DND-41 (cell line): ENCODE results near the gene GALNT18.

ENCODE experiments used
- ATAC-seq: fragments of 200-7000 bp; cut with Tn5 transposase; 3 replicates; pipeline ENCODE4 v1.9.1; 2021; ENCODE audit warnings: low read depth; ENCODE audit not compliant: insufficient read depth
- DNase-seq: peaks from one replicate; pipeline ENCODE4 v3.0.0-alpha.2; 2020
- H2AFZ ChIP-seq: 2 replicates; pipeline ENCODE4 v1.6.0; 2012; ENCODE audit warnings: low read depth, low read length
- H3K27ac ChIP-seq: 2 replicates; pipeline ENCODE4 v1.5.1; 2012; ENCODE audit warnings: low read length, inconsistent platforms
- H3K27me3 ChIP-seq: fragments of 200-600 bp; sonication (generic); 2 replicates; pipeline ENCODE4 v1.6.0; 2012; ENCODE audit warnings: low read length, mild to moderate bottlenecking, inconsistent platforms; ENCODE audit not compliant: insufficient read depth, poor library complexity
- H3K36me3 ChIP-seq: 2 replicates; pipeline ENCODE4 v1.5.1; 2012; ENCODE audit warnings: low read length, inconsistent platforms; ENCODE audit not compliant: insufficient read depth
- H3K4me1 ChIP-seq: 2 replicates; pipeline ENCODE4 v1.5.1; 2012; ENCODE audit warnings: mild to moderate bottlenecking, low read length; ENCODE audit not compliant: insufficient read depth
- H3K4me2 ChIP-seq: 2 replicates; pipeline ENCODE4 v1.6.0; 2012; ENCODE audit warnings: mild to moderate bottlenecking, moderate library complexity, low read length, inconsistent platforms; ENCODE audit not compliant: insufficient read depth
- H3K4me3 ChIP-seq, 2 experiments: fragments of 200-600 bp in 1 of 2; shearing (Covaris generic) in 1 of 2; 2 replicates each; pipeline ENCODE4 v1.5.1; 2012 to 2016; ENCODE audit warnings: inconsistent platforms in 2 of 2, low read length in 2 of 2, mild to moderate bottlenecking in 2 of 2, low read depth in 1 of 2, moderate library complexity in 1 of 2
- H3K79me2 ChIP-seq: 2 replicates; pipeline ENCODE4 v1.6.0; 2012; ENCODE audit warnings: low read length, inconsistent platforms; ENCODE audit not compliant: insufficient read depth
- H3K9ac ChIP-seq: 2 replicates; pipeline ENCODE4 v1.6.0; 2012; ENCODE audit warnings: low read depth, mild to moderate bottlenecking, inconsistent platforms, low read length, moderate library complexity
- H3K9me3 ChIP-seq: 2 replicates; pipeline ENCODE4 v1.5.1; 2012; ENCODE audit warnings: low read length, moderate library complexity, mild to moderate bottlenecking, inconsistent platforms; ENCODE audit not compliant: insufficient read depth, severe bottlenecking
- H4K20me1 ChIP-seq: 2 replicates; pipeline ENCODE4 v1.6.0; 2012; ENCODE audit warnings: low read length; ENCODE audit not compliant: insufficient read depth
- EZH2 ChIP-seq: IDR thresholded peaks from 3 replicates; pipeline ENCODE4 v1.6.1; 2012; ENCODE audit warnings: borderline replicate concordance, low read depth, mild to moderate bottlenecking, moderate library complexity, low read length, inconsistent platforms; ENCODE audit not compliant: severe bottlenecking
- TF ChIP-seq, protein P1 (sequence below): IDR thresholded peaks from 2 replicates; pipeline ENCODE4 v1.5.1; 2012; ENCODE audit warnings: borderline replicate concordance, low read length, moderate library complexity, mild to moderate bottlenecking; ENCODE audit not compliant: poor library complexity, severe bottlenecking; ENCODE audit errors: extremely low read depth

Gene GALNT18

DNA sequence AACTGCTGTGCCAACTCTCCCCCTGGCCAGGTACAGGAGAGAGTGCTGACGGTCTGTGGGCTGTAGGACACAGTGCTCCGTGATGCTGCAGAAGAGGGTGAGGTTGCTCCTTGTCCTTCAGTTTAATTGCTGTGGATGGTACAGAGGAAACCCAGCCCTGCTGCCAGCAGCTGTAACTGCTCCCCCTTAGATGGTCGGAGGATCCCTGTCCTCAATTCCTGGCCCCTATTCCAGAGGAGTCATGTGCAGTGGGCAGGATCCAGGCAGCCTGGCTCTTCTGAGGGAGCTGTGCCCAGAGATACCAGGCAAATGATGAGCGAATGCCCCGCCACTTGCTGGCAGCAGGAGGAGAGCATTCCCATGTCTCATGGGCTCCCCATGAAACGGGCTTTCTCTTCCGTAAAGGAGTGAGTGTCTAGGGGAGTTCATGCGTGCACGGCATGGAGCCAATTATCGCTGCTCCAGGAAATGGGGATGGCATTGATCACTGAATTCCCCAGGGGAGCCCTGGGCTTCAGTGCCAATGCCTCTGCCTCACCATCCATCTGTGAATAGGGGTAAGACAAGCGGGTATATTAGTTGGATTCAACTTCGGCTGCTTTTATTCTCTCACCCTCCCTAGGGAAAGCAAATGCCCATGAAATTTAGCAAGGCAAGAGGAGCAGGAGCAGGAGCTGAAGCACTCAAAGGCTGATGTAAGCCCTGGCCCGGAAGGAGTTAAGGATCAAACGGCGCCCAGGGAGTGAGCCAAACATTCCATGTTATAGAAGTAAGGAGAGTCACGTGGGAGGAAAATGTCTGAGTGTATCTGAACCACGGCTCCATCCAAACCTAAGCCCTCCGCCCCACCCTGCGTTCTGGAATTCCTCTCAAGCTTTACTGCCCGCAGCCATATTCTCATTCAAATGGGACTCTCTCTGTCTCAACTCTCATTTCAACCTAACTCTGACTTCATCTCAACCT, 217.8 kb downstream of the GALNT18 start:
- H3K4me1 ChIP-seq = no peaks in the 10 kb centered on the region
- no peak overlapping the region for H3K27ac ChIP-seq
- no peaks in the 10 kb centered on the region for H3K36me3 ChIP-seq
- no peak for ATAC-seq
- no peak overlapping the region for H3K9ac ChIP-seq
- TF ChIP-seq, protein P1, sequence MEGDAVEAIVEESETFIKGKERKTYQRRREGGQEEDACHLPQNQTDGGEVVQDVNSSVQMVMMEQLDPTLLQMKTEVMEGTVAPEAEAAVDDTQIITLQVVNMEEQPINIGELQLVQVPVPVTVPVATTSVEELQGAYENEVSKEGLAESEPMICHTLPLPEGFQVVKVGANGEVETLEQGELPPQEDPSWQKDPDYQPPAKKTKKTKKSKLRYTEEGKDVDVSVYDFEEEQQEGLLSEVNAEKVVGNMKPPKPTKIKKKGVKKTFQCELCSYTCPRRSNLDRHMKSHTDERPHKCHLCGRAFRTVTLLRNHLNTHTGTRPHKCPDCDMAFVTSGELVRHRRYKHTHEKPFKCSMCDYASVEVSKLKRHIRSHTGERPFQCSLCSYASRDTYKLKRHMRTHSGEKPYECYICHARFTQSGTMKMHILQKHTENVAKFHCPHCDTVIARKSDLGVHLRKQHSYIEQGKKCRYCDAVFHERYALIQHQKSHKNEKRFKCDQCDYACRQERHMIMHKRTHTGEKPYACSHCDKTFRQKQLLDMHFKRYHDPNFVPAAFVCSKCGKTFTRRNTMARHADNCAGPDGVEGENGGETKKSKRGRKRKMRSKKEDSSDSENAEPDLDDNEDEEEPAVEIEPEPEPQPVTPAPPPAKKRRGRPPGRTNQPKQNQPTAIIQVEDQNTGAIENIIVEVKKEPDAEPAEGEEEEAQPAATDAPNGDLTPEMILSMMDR = no peak
- TF ChIP-seq EZH2 = no peak
- H3K79me2 ChIP-seq = no peaks in the 10 kb centered on the region
- no peak overlapping the region for H3K4me3 ChIP-seq
- no peak overlapping the region for H3K4me2 ChIP-seq
- peaks cover 5% of the 10 kb centered on the region for H4K20me1 ChIP-seq
- no peak for DNase-seq
- H2AFZ ChIP-seq = no peak overlapping the region
- H3K27me3 ChIP-seq = peaks cover 31% of the 10 kb centered on the region
- H3K9me3 ChIP-seq = no peaks in the 10 kb centered on the region

DNA sequence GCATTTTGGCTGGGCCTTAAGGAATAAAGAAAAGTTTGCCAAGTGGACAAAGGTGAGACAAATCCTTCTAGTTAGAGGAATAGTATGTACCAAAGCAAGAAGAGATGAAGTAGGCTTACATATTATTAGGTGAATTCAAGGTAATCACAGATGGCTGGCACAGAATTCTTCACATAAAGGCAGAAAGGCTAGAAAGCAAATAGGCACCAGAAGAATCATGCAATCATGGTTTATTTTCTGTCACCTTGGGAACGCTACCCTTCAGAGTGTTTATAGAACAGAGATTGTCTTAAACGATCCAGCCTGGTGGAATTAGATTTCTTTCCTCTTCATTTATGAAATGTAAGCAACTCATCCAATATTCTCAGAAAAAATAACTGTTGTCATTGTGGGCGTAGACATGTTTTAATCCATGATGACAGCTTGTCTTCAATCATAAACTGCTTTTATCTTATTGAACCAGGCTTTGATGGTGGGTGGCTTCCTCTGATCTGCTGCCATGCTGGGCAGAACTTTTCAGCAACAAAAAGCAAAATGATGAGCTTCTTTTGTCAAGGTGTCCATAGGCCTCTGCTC, 219.8 kb downstream of the GALNT18 start:
- Histone ChIP-seq H3K79me2 (no peaks in the 10 kb centered on the region), H4K20me1 (peaks cover 5% of the 10 kb centered on the region), H3K36me3 (no peaks in the 10 kb centered on the region), H3K27me3 (peaks cover 17% of the 10 kb centered on the region), H3K4me3 (no peak overlapping the region), H3K4me2 (no peak overlapping the region), H3K9ac (no peak overlapping the region), H2AFZ (no peak overlapping the region), H3K27ac (no peak overlapping the region), H3K4me1 (no peaks in the 10 kb centered on the region), H3K9me3 (no peaks in the 10 kb centered on the region)
- no peak for TF ChIP-seq EZH2
- no peak for DNase-seq
- ATAC-seq = no peak

DNA sequence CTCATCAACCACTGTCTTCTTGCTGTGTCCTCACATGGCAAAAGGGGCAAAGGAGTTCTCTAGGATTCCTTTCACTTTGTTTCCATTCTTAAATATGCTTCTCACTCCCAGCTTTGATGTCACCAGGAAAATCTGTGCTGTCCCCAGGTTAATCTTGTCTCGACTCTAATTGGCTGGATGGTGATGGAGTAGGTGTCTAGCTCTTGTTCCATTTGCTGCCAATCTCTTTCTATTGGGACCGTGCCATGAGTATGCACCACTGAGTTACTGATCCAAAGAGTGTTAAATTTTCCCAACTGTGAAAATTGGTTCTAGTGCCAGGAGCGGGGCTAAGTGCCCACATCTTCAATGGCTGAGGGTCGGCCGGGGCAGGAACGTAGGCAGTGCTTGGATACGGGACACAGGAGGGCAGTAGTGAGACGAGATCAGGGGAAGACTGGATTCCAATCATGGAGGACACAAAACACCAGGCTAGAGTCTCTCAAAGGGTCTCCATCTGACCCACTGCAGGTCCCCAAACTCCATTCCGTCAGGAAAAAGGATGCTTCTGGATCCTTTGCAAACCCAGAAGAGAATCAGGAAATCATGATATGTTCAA, 221.1 kb downstream of the GALNT18 start:
- no peak overlapping the region for H3K9ac ChIP-seq
- no peak overlapping the region for H3K4me2 ChIP-seq
- peak; percentile 12 for DNase-seq
- peaks cover 5% of the 10 kb centered on the region for H4K20me1 ChIP-seq
- H3K27me3 ChIP-seq = peaks cover 14% of the 10 kb centered on the region
- no peaks in the 10 kb centered on the region for H3K9me3 ChIP-seq
- no peaks in the 10 kb centered on the region for H3K79me2 ChIP-seq
- no peak overlapping the region for H2AFZ ChIP-seq
- no peaks in the 10 kb centered on the region for H3K4me1 ChIP-seq
- no peaks in the 10 kb centered on the region for H3K36me3 ChIP-seq
- H3K27ac ChIP-seq = no peak overlapping the region
- ATAC-seq = no peak
- no peak overlapping the region for H3K4me3 ChIP-seq
- no peak for TF ChIP-seq EZH2
- TF ChIP-seq, protein P1 = peak; percentile 34

DNA sequence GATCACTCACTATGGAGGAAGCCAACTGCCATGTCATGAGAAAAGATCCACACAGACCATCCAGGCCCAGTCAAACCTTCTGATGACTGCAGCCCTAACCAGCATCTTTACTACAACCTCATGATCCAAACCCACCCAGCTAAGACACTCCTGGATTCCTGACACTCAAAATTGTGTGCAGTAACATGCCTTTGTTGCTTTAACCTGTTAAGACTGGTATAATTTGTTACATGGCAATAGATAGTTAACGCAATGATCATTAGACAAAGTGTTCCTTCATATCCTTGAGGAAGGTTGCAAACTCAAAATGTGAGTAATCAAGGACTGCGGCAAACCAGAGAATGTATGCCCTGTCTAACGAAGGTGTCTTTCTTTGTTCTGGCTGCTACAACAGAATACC, 221.7 kb downstream of the GALNT18 start:
- Histone ChIP-seq H3K4me2 (no peak overlapping the region), H3K9ac (no peak overlapping the region), H3K36me3 (no peaks in the 10 kb centered on the region), H3K4me1 (no peaks in the 10 kb centered on the region), H3K9me3 (no peaks in the 10 kb centered on the region), H3K27ac (no peak overlapping the region), H3K27me3 (peaks cover 13% of the 10 kb centered on the region), H3K79me2 (no peaks in the 10 kb centered on the region), H3K4me3 (no peak overlapping the region), H2AFZ (no peak overlapping the region), H4K20me1 (peaks cover 5% of the 10 kb centered on the region)
- ATAC-seq (no peak), DNase-seq (no peak)
- TF ChIP-seq EZH2 = no peak
